B cell (primary cell): Measurements from ENCODE around the gene SELE. TPM values are rescaled to one million over a fixed set of nuclear protein-coding genes. Genes with fewer than 3 reads are reported as not detected.

Source experiments
- ATAC-seq: fragments of 200-7000 bp; cut with Tn5 transposase; one replicate; pipeline ENCODE4 v1.10.0; 2021; ENCODE audit warnings: low read depth, mild to moderate bottlenecking, moderate number of reproducible peaks, moderate library complexity
- CTCF ChIA-PET: fragments of 350-600 bp; sonication (Branson Sonifier 250); formaldehyde crosslinking; loops from one replicate; lab custom pipeline; 2021; ENCODE audit warnings: antibody characterized with exemption, inconsistent platforms; lab: Charles Lee
- POLR2A ChIA-PET: fragments of 350-600 bp; sonication (Branson Sonifier 250); formaldehyde crosslinking; loops from one replicate; lab custom pipeline; 2021; ENCODE audit warnings: antibody characterized with exemption; lab: Charles Lee
- DNase-seq: peaks from one replicate; pipeline ENCODE4 v3.0.0; 2013
- H2AFZ ChIP-seq: 2 replicates; pipeline ENCODE4 v1.6.1; 2012; ENCODE audit warnings: mild to moderate bottlenecking, low read depth, low read length; ENCODE audit not compliant: insufficient read depth, poor library complexity, severe bottlenecking
- H3K27ac ChIP-seq, 2 donors: 1 replicate in 1 of 2; 2 replicates in 1 of 2; pipeline ENCODE4 v1.5.1; 2012 to 2013; ENCODE audit warnings: low read length in 2 of 2, mild to moderate bottlenecking in 2 of 2, moderate library complexity in 1 of 2
- H3K27me3 ChIP-seq, 4 experiments: fragments of 200-600 bp in 1 of 4; sonication (generic) in 1 of 4; replicated peaks in 1 of 4; 1 replicate in 2 of 4; 2 replicates in 2 of 4; pipeline versions ENCODE4 v1.6.1 to v1.7.0; 2013 to 2016; ENCODE audit warnings: low read length in 3 of 4, mild to moderate bottlenecking in 2 of 4, mixed read lengths in 1 of 4, moderate library complexity in 1 of 4; ENCODE audit not compliant: insufficient read depth in 4 of 4, control insufficient read depth in 3 of 4; ENCODE audit errors: control extremely low read depth in 1 of 4
- H3K36me3 ChIP-seq, 2 experiments: replicated peaks in 1 of 2; 1 replicate in 1 of 2; 2 replicates in 1 of 2; pipeline versions ENCODE4 v1.6.1 to v1.7.1; 2013; ENCODE audit warnings: low read length in 1 of 2; ENCODE audit not compliant: insufficient read depth in 2 of 2, control insufficient read depth in 1 of 2; ENCODE audit errors: control extremely low read depth in 1 of 2, extremely low read depth in 1 of 2
- H3K4me1 ChIP-seq, 2 donors: fragments of 200-600 bp in 1 of 2; sonication (generic) in 1 of 2; 1 replicate in 1 of 2; 2 replicates in 1 of 2; pipeline versions ENCODE4 v1.5.1 to v1.6.1; 2013 to 2017; ENCODE audit warnings: low read length in 2 of 2; ENCODE audit not compliant: control insufficient read depth in 2 of 2, insufficient read depth in 2 of 2
- H3K4me2 ChIP-seq: replicated peaks from 2 replicates; pipeline ENCODE3; 2012; ENCODE audit warnings: mild to moderate bottlenecking, low read depth, low read length; ENCODE audit not compliant: poor library complexity, severe bottlenecking
- H3K4me3 ChIP-seq, 5 experiments: fragments of 200-600 bp in 1 of 5; sonication (generic) in 1 of 5; 1 replicate in 3 of 5; 2 replicates in 2 of 5; pipeline versions ENCODE4 v1.5.1 to v1.7.0; 2011 to 2016; ENCODE audit warnings: low read length in 4 of 5, mild to moderate bottlenecking in 4 of 5, low read depth in 2 of 5, control low read depth in 1 of 5, moderate library complexity in 1 of 5; ENCODE audit not compliant: insufficient read depth in 1 of 5; ENCODE audit errors: control extremely low read depth in 1 of 5, extremely low read depth in 1 of 5
- H3K79me2 ChIP-seq: fragments of 200-600 bp; sonication (generic); one replicate; pipeline ENCODE4 v1.6.0; 2016; ENCODE audit warnings: low read length; ENCODE audit not compliant: control insufficient read depth, insufficient read depth
- H3K9ac ChIP-seq: fragments of 200-600 bp; sonication (generic); 2 replicates; pipeline ENCODE4 v1.6.1; 2017; ENCODE audit warnings: mild to moderate bottlenecking, low read length, moderate library complexity
- H3K9me3 ChIP-seq, 3 donors: one replicate each; pipeline versions ENCODE4 v1.6.1 to v1.7.1; 2013; ENCODE audit warnings: low read length in 2 of 3; ENCODE audit not compliant: control insufficient read depth in 2 of 3, insufficient read depth in 1 of 3; ENCODE audit errors: control extremely low read depth in 1 of 3
- H4K20me1 ChIP-seq: 2 replicates; pipeline ENCODE4 v1.6.0; 2012; ENCODE audit warnings: mild to moderate bottlenecking, low read length; ENCODE audit not compliant: insufficient read depth, control insufficient read depth, poor library complexity, severe bottlenecking
- H3K27ac Mint-ChIP-seq: one replicate; pipeline ENCODE4 v1.8.0; 2021; ENCODE audit warnings: mixed read lengths
- H3K27me3 Mint-ChIP-seq: one replicate; pipeline ENCODE4 v1.8.0; 2021; ENCODE audit warnings: mixed read lengths
- H3K4me1 Mint-ChIP-seq: one replicate; pipeline ENCODE4 v1.8.0; 2021; ENCODE audit warnings: mixed read lengths
- H3K4me3 Mint-ChIP-seq: one replicate; pipeline ENCODE4 v1.8.0; 2021; ENCODE audit warnings: mixed read lengths
- H3K9me3 Mint-ChIP-seq: one replicate; pipeline ENCODE4 v1.8.0; 2022; ENCODE audit warnings: mixed read lengths; ENCODE audit not compliant: insufficient read depth
- EZH2 ChIP-seq: IDR thresholded peaks from 2 replicates; pipeline ENCODE4 v1.6.1; 2012; ENCODE audit warnings: borderline replicate concordance, low read depth, mild to moderate bottlenecking, moderate library complexity, low read length; ENCODE audit not compliant: insufficient read depth, poor library complexity, severe bottlenecking
- whole genome bisulfite sequencing: methylation state at CpG from one replicate; pipeline ENCODE4 v1.1.5; 2013; ENCODE audit warnings: missing lambda C conversion rate; ENCODE audit not compliant: insufficient coverage; 5-methylcytosine and 5-hydroxymethylcytosine counted together
- intact Hi-C: fragments of 100-400 bp; cut with micrococcal nuclease; formaldehyde crosslinking; loops from one replicate; pipeline ENCODE4 v1.10.0; 2022
- polyA minus RNA-seq: library from RNA; depleted of rRNA, polyadenylated mRNA; stranded (reverse); fragments of >200 nt; gene quantifications from 2 replicates; pipeline ENCODE4 v1.2.3, GENCODE V29; 2012
- polyA plus RNA-seq: library from polyadenylated mRNA; depleted of rRNA; stranded (reverse); fragments of >200 nt; gene quantifications from 2 replicates; pipeline ENCODE4 v1.2.3, GENCODE V29; 2012
- total RNA-seq, 2 donors: library from RNA; stranded (reverse); fragments of 120-200 nt in 1 of 2; gene quantifications; 1 replicate in 1 of 2; 2 replicates in 1 of 2; pipeline versions ENCODE4 v1.2.3 to v1.2.4, GENCODE V29; 2013 to 2022
- TF ChIP-seq, protein P1 (sequence below): fragments of 200-600 bp; IDR thresholded peaks from one replicate; pipeline ENCODE4 v1.8.0; 2022; ENCODE audit warnings: antibody characterized with exemption, mild to moderate bottlenecking

The SELE gene, protein sequence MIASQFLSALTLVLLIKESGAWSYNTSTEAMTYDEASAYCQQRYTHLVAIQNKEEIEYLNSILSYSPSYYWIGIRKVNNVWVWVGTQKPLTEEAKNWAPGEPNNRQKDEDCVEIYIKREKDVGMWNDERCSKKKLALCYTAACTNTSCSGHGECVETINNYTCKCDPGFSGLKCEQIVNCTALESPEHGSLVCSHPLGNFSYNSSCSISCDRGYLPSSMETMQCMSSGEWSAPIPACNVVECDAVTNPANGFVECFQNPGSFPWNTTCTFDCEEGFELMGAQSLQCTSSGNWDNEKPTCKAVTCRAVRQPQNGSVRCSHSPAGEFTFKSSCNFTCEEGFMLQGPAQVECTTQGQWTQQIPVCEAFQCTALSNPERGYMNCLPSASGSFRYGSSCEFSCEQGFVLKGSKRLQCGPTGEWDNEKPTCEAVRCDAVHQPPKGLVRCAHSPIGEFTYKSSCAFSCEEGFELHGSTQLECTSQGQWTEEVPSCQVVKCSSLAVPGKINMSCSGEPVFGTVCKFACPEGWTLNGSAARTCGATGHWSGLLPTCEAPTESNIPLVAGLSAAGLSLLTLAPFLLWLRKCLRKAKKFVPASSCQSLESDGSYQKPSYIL
- total RNA-seq (not detected in 2 replicates), polyA plus RNA-seq (not detected in 2 replicates), polyA minus RNA-seq (not detected in 2 replicates)
- 0.02 TPM for total RNA-seq (2013)

GRCh38 chr1:169733924-169734323 is at the start of gene SELE:
SELE (minus strand) TSS chr1:169734079; CDS start chr1:169733612, 467 bp downstream.
- CTCF ChIA-PET = interaction anchor here (0.9 to 1.1 kb wide), 3 partner anchors 9 to 22 kb away, joined by 3 to 5 read pairs (median 3); no protein-coding TSS in a partner anchor

More at GRCh38 chr1:169733924-169734323, at the start of gene SELE:
- Mint-ChIP-seq H3K4me1 (no peaks in the 10 kb centered on the region), H3K9me3 (no peaks in the 10 kb centered on the region), H3K4me3 (no peak within 1 kb of the TSS), H3K27ac (no peak within 1 kb of the TSS), H3K27me3 (peaks cover 29% of the 10 kb centered on the region)
- Histone ChIP-seq H3K27me3 (peaks cover 0 to 17% (median 2%) of the 10 kb centered on the region in 4 experiments), H3K27ac (no peak within 1 kb of the TSS), H3K9me3 (no peaks in the 10 kb centered on the region), H3K4me2 (no peak within 1 kb of the TSS), H3K36me3 (no peaks in the 10 kb centered on the region), H3K9ac (no peak within 1 kb of the TSS), H4K20me1 (no peaks in the 10 kb centered on the region), H3K4me1 (no peaks in the 10 kb centered on the region), H3K79me2 (no peaks in the 10 kb centered on the region), H3K4me3 (no peak within 1 kb of the TSS), H2AFZ (no peak within 1 kb of the TSS)
- ATAC-seq (no peak), DNase-seq (no peak)
- intact Hi-C loops = no loop called here
- TF ChIP-seq EZH2 = no peak
- TF ChIP-seq, protein P1, sequence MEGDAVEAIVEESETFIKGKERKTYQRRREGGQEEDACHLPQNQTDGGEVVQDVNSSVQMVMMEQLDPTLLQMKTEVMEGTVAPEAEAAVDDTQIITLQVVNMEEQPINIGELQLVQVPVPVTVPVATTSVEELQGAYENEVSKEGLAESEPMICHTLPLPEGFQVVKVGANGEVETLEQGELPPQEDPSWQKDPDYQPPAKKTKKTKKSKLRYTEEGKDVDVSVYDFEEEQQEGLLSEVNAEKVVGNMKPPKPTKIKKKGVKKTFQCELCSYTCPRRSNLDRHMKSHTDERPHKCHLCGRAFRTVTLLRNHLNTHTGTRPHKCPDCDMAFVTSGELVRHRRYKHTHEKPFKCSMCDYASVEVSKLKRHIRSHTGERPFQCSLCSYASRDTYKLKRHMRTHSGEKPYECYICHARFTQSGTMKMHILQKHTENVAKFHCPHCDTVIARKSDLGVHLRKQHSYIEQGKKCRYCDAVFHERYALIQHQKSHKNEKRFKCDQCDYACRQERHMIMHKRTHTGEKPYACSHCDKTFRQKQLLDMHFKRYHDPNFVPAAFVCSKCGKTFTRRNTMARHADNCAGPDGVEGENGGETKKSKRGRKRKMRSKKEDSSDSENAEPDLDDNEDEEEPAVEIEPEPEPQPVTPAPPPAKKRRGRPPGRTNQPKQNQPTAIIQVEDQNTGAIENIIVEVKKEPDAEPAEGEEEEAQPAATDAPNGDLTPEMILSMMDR = no peak
- WGBS = 82% methylated on average over 3 of the region's 7 CpGs
- POLR2A ChIA-PET = no interaction called here
